ENCODE results near the gene SPATA21.
A peak's percentile ranks its signal among the peaks of the same experiment; 100 is the strongest.

The SPATA21 gene

DNA sequence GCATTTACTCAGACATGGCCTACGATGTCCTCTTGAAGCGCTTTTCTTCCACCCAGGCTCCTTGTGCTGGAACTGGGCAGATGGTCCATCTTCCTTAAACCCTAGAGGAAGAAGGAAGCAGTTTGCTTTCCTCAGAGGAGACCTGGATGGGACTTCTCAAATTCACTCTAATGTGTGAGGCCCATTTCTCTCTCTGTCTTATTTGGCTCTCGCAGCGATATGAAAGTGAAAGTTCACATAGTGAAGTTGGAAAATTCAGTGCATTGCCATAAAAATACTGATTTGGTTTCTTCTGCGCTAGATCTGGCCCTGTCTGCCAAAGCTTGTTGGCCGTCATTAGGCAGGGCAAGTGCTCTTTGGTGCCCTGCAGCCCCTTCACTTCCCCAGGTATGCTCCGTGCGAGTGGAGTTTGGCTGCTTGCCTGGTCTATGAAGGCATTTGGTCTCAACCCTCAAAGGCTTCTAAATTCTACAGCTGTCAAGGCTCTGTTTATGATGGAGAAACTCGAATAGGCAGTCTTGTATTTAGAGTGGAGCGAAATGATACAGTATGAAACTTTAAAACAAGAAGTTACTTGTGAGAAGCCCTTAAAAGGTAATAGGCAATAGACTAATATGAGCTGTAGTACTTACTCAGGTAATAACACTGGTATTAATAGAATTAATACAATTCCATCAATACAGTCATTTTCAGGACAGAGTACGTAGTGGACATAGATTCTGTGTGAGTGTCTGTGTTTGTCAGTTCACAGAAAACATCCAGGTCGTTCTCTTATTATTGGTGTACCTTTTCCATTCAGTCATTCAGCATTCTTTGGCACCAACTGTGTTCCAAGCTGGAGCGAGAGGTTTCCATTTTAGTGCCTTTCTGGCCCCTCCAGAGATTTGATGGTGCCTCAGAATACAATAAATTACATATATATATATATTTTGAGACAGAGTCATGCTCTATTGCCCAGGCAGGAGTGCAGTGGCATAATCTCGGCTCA is 49.7 kb downstream of the SPATA21 start:
- Mint-ChIP-seq H3K4me3 (no peak overlapping the region), H3K9me3 (peaks cover 3% of the 10 kb centered on the region), H3K27me3 (ENCODE audit: low read depth, poor library complexity) (no peaks in the 10 kb centered on the region), H3K4me1 (peaks cover 59% of the 10 kb centered on the region), H3K27ac (no peak overlapping the region), H3K36me3 (ENCODE audit: low read depth) (peaks cover 31% of the 10 kb centered on the region)
- no peak for TF ChIP-seq CTCF (IDR thresholded peaks at IDR 0.05)
- no peak for DNase-seq

- H3K4me3 Mint-ChIP-seq = no peak overlapping the region
- H3K27me3 Mint-ChIP-seq (ENCODE audit: low read depth, poor library complexity) = no peaks in the 10 kb centered on the region
- peak overlapping the region; percentile 2 for H3K27ac Mint-ChIP-seq
- DNase-seq = no peak
- H3K4me1 Mint-ChIP-seq = peaks cover 50% of the 10 kb centered on the region
- peaks cover 34% of the 10 kb centered on the region for H3K36me3 Mint-ChIP-seq (ENCODE audit: low read depth)
- no peak for TF ChIP-seq CTCF (IDR thresholded peaks at IDR 0.05)
- peaks cover 3% of the 10 kb centered on the region for H3K9me3 Mint-ChIP-seq
These were observed 50.6 kb downstream of the SPATA21 start for GRCh38 chr1:16386454-16387113.

- no peak for DNase-seq
- H3K36me3 Mint-ChIP-seq (ENCODE audit: low read depth) = peaks cover 34% of the 10 kb centered on the region
- no peak overlapping the region for H3K4me3 Mint-ChIP-seq
- H3K9me3 Mint-ChIP-seq = peaks cover 3% of the 10 kb centered on the region
- H3K27ac Mint-ChIP-seq = peak overlapping the region; percentile 81
- H3K27me3 Mint-ChIP-seq (ENCODE audit: low read depth, poor library complexity) = no peaks in the 10 kb centered on the region
- no peak for TF ChIP-seq CTCF (IDR thresholded peaks at IDR 0.05)
- peaks cover 43% of the 10 kb centered on the region for H3K4me1 Mint-ChIP-seq
These were observed 51.4 kb downstream of the SPATA21 start for GRCh38 chr1:16385659-16386453.

- Mint-ChIP-seq H3K9me3 (peaks cover 3% of the 10 kb centered on the region), H3K36me3 (ENCODE audit: low read depth) (peaks cover 42% of the 10 kb centered on the region), H3K4me3 (no peak overlapping the region), H3K27ac (peak overlapping the region; percentile 55), H3K4me1 (peaks cover 36% of the 10 kb centered on the region), H3K27me3 (ENCODE audit: low read depth, poor library complexity) (no peaks in the 10 kb centered on the region)
- no peak for TF ChIP-seq CTCF (IDR thresholded peaks at IDR 0.05)
- DNase-seq = no peak
These were observed 53.3 kb downstream of the SPATA21 start for GRCh38 chr1:16383888-16384287.

- H3K4me1 Mint-ChIP-seq = peaks cover 47% of the 10 kb centered on the region
- no peak overlapping the region for H3K27ac Mint-ChIP-seq
- H3K9me3 Mint-ChIP-seq = peaks cover 3% of the 10 kb centered on the region
These were observed 56.4 kb downstream of the SPATA21 start for GRCh38 chr1:16380868-16381267.

More at GRCh38 chr1:16380868-16381267, 56.4 kb downstream of the SPATA21 start:
- H3K27me3 Mint-ChIP-seq (ENCODE audit: low read depth, poor library complexity) = no peaks in the 10 kb centered on the region
- no peak overlapping the region for H3K4me3 Mint-ChIP-seq
- peaks cover 35% of the 10 kb centered on the region for H3K36me3 Mint-ChIP-seq (ENCODE audit: low read depth)
- no peak for DNase-seq
- TF ChIP-seq CTCF (IDR thresholded peaks at IDR 0.05) = no peak
